A673 (cell line): ENCODE data around the gene PML.

Experiments
- CTCF ChIP-seq: fragments of 300-800, 200-600 bp; sonication (generic); conservative IDR thresholded peaks from 2 replicates; pipeline ENCODE4 v1.5.1; 2017; ENCODE audit warnings: low read depth, mild to moderate bottlenecking, antibody characterized with exemption, low read length, moderate library complexity, mixed read lengths
- EZH2 ChIP-seq: fragments of 200-600 bp; sonication (generic); IDR thresholded peaks from 2 replicates; pipeline ENCODE4 v1.6.1; 2017; ENCODE audit warnings: borderline replicate concordance, low read depth, mild to moderate bottlenecking, mixed read lengths, antibody characterized with exemption, low read length; ENCODE audit not compliant: poor library complexity, severe bottlenecking

DNA sequence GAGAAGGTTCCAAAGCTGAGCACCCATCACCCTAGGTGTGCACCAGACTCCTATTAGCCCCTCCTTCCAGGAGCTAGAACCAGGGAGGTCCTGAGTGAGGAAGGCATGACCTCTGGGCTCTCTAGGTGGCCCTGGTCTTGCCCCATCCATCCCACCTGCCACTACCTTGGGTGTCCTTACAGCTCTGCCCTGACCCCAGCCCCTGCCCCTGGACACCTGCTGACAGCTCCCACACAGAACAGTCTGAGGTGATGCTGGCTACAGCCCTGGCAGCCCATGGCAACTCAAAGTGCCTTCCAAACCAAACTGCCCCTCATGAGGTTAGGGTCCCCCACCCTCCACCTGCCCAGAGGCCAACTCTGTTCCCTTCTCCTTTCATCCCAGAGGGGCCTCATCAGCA, 50.7 kb downstream of the PML start:
- TF ChIP-seq CTCF (no peak), EZH2 (no peak)
